CD14-positive monocyte (primary cell): Measurements from ENCODE around the gene DGKH. TPM values are rescaled to one million over a fixed set of nuclear protein-coding genes. Genes with fewer than 3 reads are reported as not detected.

Experiments used
- DNase-seq, 3 donors: peaks; one replicate each; pipeline ENCODE4 v3.0.0-alpha.2; 2011 to 2022
- H2AFZ ChIP-seq: 2 replicates; pipeline ENCODE4 v1.6.0; 2012; ENCODE audit warnings: mild to moderate bottlenecking, low read depth, low read length, inconsistent platforms; ENCODE audit not compliant: insufficient read depth, poor library complexity, severe bottlenecking
- H3K27ac ChIP-seq, 2 donors: 1 replicate in 1 of 2; 2 replicates in 1 of 2; pipeline ENCODE4 v1.5.1; 2012 to 2013; ENCODE audit warnings: low read length in 2 of 2, control low read depth in 1 of 2, inconsistent platforms in 1 of 2, low read depth in 1 of 2, mild to moderate bottlenecking in 1 of 2
- H3K27me3 ChIP-seq, 2 donors: one replicate each; pipeline versions ENCODE4 v1.6.0 to v1.6.1; 2011 to 2013; ENCODE audit warnings: low read length in 2 of 2; ENCODE audit not compliant: control insufficient read depth in 2 of 2, insufficient read depth in 2 of 2
- H3K36me3 ChIP-seq, 2 donors: replicated peaks in 1 of 2; 1 replicate in 1 of 2; 2 replicates in 1 of 2; pipeline versions ENCODE4 v1.5.1 to v1.6.1; 2012 to 2013; ENCODE audit warnings: low read length in 2 of 2, control low read depth in 1 of 2, inconsistent platforms in 1 of 2, mild to moderate bottlenecking in 1 of 2; ENCODE audit not compliant: insufficient read depth in 2 of 2, control insufficient read depth in 1 of 2
- H3K4me1 ChIP-seq, 2 donors: 1 replicate in 1 of 2; 2 replicates in 1 of 2; pipeline versions ENCODE4 v1.5.1 to v1.6.1; 2012 to 2013; ENCODE audit warnings: low read length in 2 of 2, control low read depth in 1 of 2, inconsistent platforms in 1 of 2, mild to moderate bottlenecking in 1 of 2, moderate library complexity in 1 of 2; ENCODE audit not compliant: insufficient read depth in 2 of 2, control insufficient read depth in 1 of 2
- H3K4me2 ChIP-seq: replicated peaks from 2 replicates; pipeline ENCODE3; 2012; ENCODE audit warnings: low read length, moderate library complexity, mild to moderate bottlenecking; ENCODE audit not compliant: poor library complexity, severe bottlenecking; ENCODE audit errors: extremely low read depth
- H3K4me3 ChIP-seq, 3 experiments: fragments of 200-600 bp in 1 of 3; sonication (generic) in 1 of 3; replicated peaks in 1 of 3; 1 replicate in 2 of 3; 2 replicates in 1 of 3; pipeline ENCODE4 v1.5.1; 2011 to 2013; ENCODE audit warnings: low read length in 3 of 3, mild to moderate bottlenecking in 3 of 3, control low read depth in 2 of 3, low read depth in 2 of 3, inconsistent platforms in 1 of 3, moderate library complexity in 1 of 3
- H3K79me2 ChIP-seq: 2 replicates; pipeline ENCODE4 v1.6.0; 2012; ENCODE audit warnings: mild to moderate bottlenecking, control low read depth, inconsistent platforms, low read length, moderate library complexity; ENCODE audit not compliant: insufficient read depth
- H3K9ac ChIP-seq: 2 replicates; pipeline ENCODE4 v1.6.0; 2017; ENCODE audit warnings: low read length, mild to moderate bottlenecking; ENCODE audit not compliant: insufficient read depth, poor library complexity, severe bottlenecking
- H3K9me3 ChIP-seq, 2 donors: replicated peaks in 1 of 2; 1 replicate in 1 of 2; 2 replicates in 1 of 2; pipeline versions ENCODE4 v1.5.1 to v1.6.1; 2012 to 2013; ENCODE audit warnings: low read length in 2 of 2, control low read depth in 1 of 2; ENCODE audit not compliant: control insufficient read depth in 1 of 2, insufficient read depth in 1 of 2
- H4K20me1 ChIP-seq: 2 replicates; pipeline ENCODE4 v1.6.0; 2012; ENCODE audit warnings: mild to moderate bottlenecking, low read length, control low read depth, moderate library complexity; ENCODE audit not compliant: insufficient read depth
- H3K27ac Mint-ChIP-seq, 7 donors: one replicate each; pipeline ENCODE4 v1.8.0; 2020; ENCODE audit warnings: mild to moderate bottlenecking in 7 of 7, mixed read lengths in 7 of 7, moderate library complexity in 6 of 7, inconsistent platforms in 2 of 7
- H3K27me3 Mint-ChIP-seq, 3 donors: one replicate each; pipeline ENCODE4 v1.8.0; 2021 to 2022; ENCODE audit warnings: low read depth in 3 of 3, mild to moderate bottlenecking in 3 of 3, mixed read lengths in 3 of 3, moderate library complexity in 3 of 3, inconsistent platforms in 1 of 3
- H3K36me3 Mint-ChIP-seq, 2 donors: one replicate each; pipeline ENCODE4 v1.8.0; 2020; ENCODE audit warnings: mixed read lengths in 2 of 2, inconsistent platforms in 1 of 2, mild to moderate bottlenecking in 1 of 2
- H3K4me1 Mint-ChIP-seq: one replicate; pipeline ENCODE4 v1.8.0; 2020; ENCODE audit warnings: mild to moderate bottlenecking, mixed read lengths
- H3K4me3 Mint-ChIP-seq, 2 donors: one replicate each; pipeline ENCODE4 v1.8.0; 2020; ENCODE audit warnings: mild to moderate bottlenecking in 2 of 2, mixed read lengths in 2 of 2, moderate library complexity in 1 of 2
- H3K9me3 Mint-ChIP-seq, 7 donors: one replicate each; pipeline ENCODE4 v1.8.0; 2020 to 2022; ENCODE audit warnings: mixed read lengths in 7 of 7, mild to moderate bottlenecking in 6 of 7, moderate library complexity in 6 of 7, inconsistent platforms in 2 of 7
- CTCF ChIP-seq: fragments of 200-600 bp; IDR thresholded peaks from one replicate; pipeline ENCODE4 v1.8.0; 2022; ENCODE audit warnings: antibody characterized with exemption, mild to moderate bottlenecking
- WGBS: methylation state at CpG from one replicate; pipeline ENCODE4 v1.1.5; 2013; ENCODE audit warnings: missing lambda C conversion rate; ENCODE audit not compliant: insufficient coverage; 5-methylcytosine and 5-hydroxymethylcytosine counted together
- intact Hi-C, 2 donors: fragments of 100-400 bp; cut with micrococcal nuclease; formaldehyde crosslinking; loops; one replicate each; pipeline versions ENCODE4 v1.15.0 to v1.15.1; 2023
- polyA plus RNA-seq, 3 donors: library from polyadenylated mRNA; depleted of rRNA in 1 of 3; unstranded in 2 of 3; stranded (reverse) in 1 of 3; fragments of 300-500 nt in 2 of 3; fragments of >200 nt in 1 of 3; fragmentation: Illumina TruSeq in 2 of 3; gene quantifications; 1 replicate in 2 of 3; 2 replicates in 1 of 3; pipeline ENCODE4 v1.2.3, GENCODE V29; 2012 to 2021

DGKH gene
- polyA plus RNA-seq, 3 donors = 0.10 to 0.79 (median 0.15) TPM

DNA sequence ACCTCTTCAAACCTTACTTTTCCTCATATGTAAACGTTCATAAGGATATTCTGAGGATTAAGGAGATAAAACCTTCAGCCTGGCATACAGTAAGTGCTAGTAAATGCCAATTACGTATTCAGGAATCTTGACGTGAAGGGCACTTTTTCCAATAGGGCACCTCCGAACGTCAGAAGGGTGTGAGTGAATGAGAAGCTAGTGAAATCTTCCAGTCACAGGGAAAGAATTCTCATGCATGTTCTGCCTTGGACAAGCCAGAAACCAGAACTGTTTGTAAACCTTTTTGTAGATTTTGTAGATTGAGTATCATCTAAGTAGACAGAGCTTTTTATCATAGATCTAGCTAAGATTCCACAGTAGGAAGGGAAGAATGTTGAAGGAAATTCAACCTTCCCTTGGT lies 16.5 kb downstream of the DGKH start:
- H3K27me3 ChIP-seq = no peaks in the 10 kb centered on the region
- H3K79me2 ChIP-seq = no peaks in the 10 kb centered on the region
- Mint-ChIP-seq H3K36me3 (no peaks in the 10 kb centered on the region), H3K9me3 (peaks cover 0 to 4% (median 2%) of the 10 kb centered on the region in 7 donors), H3K4me3 (no peak overlapping the region), H3K4me1 (peaks cover 7% of the 10 kb centered on the region), H3K27ac (no peak overlapping the region), H3K27me3 (no peaks in the 10 kb centered on the region)
- intact Hi-C loops = no loop called here
- no peaks in the 10 kb centered on the region for H3K36me3 ChIP-seq
- 96% methylated on average over 4 of the region's 5 CpGs for WGBS
- no peak overlapping the region for H3K4me2 ChIP-seq
- no peaks in the 10 kb centered on the region for H3K9me3 ChIP-seq
- no peak overlapping the region for H2AFZ ChIP-seq
- no peak overlapping the region for H3K9ac ChIP-seq
- DNase-seq = no peak
- no peak for TF ChIP-seq CTCF
- H3K4me3 ChIP-seq = no peak overlapping the region
- H4K20me1 ChIP-seq = no peaks in the 10 kb centered on the region
- no peaks in the 10 kb centered on the region for H3K4me1 ChIP-seq
- no peak overlapping the region for H3K27ac ChIP-seq

GRCh38 chr13:42065414-42065813 lies 17.0 kb downstream of the DGKH start:
- Histone ChIP-seq H3K4me1 (no peaks in the 10 kb centered on the region), H3K36me3 (no peaks in the 10 kb centered on the region), H4K20me1 (no peaks in the 10 kb centered on the region), H3K79me2 (no peaks in the 10 kb centered on the region), H3K27ac (no peak overlapping the region), H3K4me2 (no peak overlapping the region), H3K4me3 (no peak overlapping the region), H3K9me3 (no peaks in the 10 kb centered on the region), H3K27me3 (no peaks in the 10 kb centered on the region), H2AFZ (no peak overlapping the region), H3K9ac (no peak overlapping the region)
- TF ChIP-seq CTCF = no peak
- intact Hi-C loops = no loop called here
- H3K9me3 Mint-ChIP-seq = peaks cover 0 to 4% (median 2%) of the 10 kb centered on the region in 7 donors
- H3K27me3 Mint-ChIP-seq = no peaks in the 10 kb centered on the region
- H3K4me1 Mint-ChIP-seq = peaks cover 7% of the 10 kb centered on the region
- 77% methylated on average over 2 of the region's 4 CpGs for WGBS
- no peaks in the 10 kb centered on the region for H3K36me3 Mint-ChIP-seq
- no peak overlapping the region for H3K4me3 Mint-ChIP-seq
- no peak overlapping the region for H3K27ac Mint-ChIP-seq
- DNase-seq = no peak
